Tibial nerve (tissue), 4 donors: ENCODE results near the gene FAM124B. TPM values are rescaled to one million over a fixed set of nuclear protein-coding genes. Genes with fewer than 3 reads are reported as not detected.

Source experiments
- DNase-seq, 2 donors: peaks; one replicate each; pipeline ENCODE4 v3.0.0-alpha.2; 2019; ENCODE audit warnings: low spot score in 2 of 2
- H3K27ac ChIP-seq, 4 donors: fragments of 200-600 bp; sonication (generic) in 3 of 4; one replicate each; pipeline ENCODE4 v1.5.1; 2017 to 2019; ENCODE audit warnings: mild to moderate bottlenecking in 1 of 4
- H3K27me3 ChIP-seq, 2 donors: fragments of 200-600 bp; sonication (generic) in 1 of 2; one replicate each; pipeline versions ENCODE4 v1.5.1 to v1.6.0; 2017 to 2019
- H3K36me3 ChIP-seq, 3 donors: fragments of 200-600 bp; sonication (generic); one replicate each; pipeline ENCODE4 v1.5.1; 2018 to 2019
- H3K4me1 ChIP-seq, 4 donors: fragments of 200-600 bp; sonication (generic) in 3 of 4; one replicate each; pipeline ENCODE4 v1.5.1; 2017 to 2019
- H3K4me3 ChIP-seq, 4 donors: fragments of 200-600 bp; sonication (generic) in 3 of 4; one replicate each; pipeline ENCODE4 v1.5.1; 2017 to 2019; ENCODE audit warnings: mild to moderate bottlenecking in 1 of 4, moderate library complexity in 1 of 4
- H3K9me3 ChIP-seq, 4 donors: fragments of 200-600 bp; sonication (generic) in 3 of 4; one replicate each; pipeline ENCODE4 v1.5.1; 2017 to 2019
- CTCF ChIP-seq, 5 experiments: fragments of 200-600 bp in 3 of 5; fragments of 450-650 bp in 2 of 5; sonication (generic) in 3 of 5; IDR thresholded peaks; one replicate each; pipeline ENCODE4 v1.5.1; 2016 to 2019; ENCODE audit warnings: antibody characterized with exemption in 5 of 5, mild to moderate bottlenecking in 3 of 5, moderate library complexity in 2 of 5
- EP300 ChIP-seq, 2 donors: sonication (generic); formaldehyde crosslinking; IDR thresholded peaks; one replicate each; pipeline ENCODE4 v1.6.1; 2017; ENCODE audit warnings: antibody characterized with exemption in 2 of 2, mild to moderate bottlenecking in 1 of 2
- POLR2A ChIP-seq, 2 donors: fragments of 450-650 bp; IDR thresholded peaks; one replicate each; pipeline ENCODE4 v1.6.1; 2017; ENCODE audit warnings: antibody characterized with exemption in 2 of 2, mild to moderate bottlenecking in 2 of 2, moderate library complexity in 2 of 2
- WGBS, 2 donors: methylation state at CpG; one replicate each; pipeline ENCODE4 v1.1.5; 2018; 5-methylcytosine and 5-hydroxymethylcytosine counted together
- total RNA-seq, 4 donors: library from RNA; depleted of rRNA; stranded (reverse); fragments of >200 nt; gene quantifications; one replicate each; pipeline ENCODE4 v1.1.0, GENCODE V29; 2016

The FAM124B gene
- total RNA-seq, 4 donors from 2014 or later = 0.84 to 12.3 (median 5.9) TPM

DNA sequence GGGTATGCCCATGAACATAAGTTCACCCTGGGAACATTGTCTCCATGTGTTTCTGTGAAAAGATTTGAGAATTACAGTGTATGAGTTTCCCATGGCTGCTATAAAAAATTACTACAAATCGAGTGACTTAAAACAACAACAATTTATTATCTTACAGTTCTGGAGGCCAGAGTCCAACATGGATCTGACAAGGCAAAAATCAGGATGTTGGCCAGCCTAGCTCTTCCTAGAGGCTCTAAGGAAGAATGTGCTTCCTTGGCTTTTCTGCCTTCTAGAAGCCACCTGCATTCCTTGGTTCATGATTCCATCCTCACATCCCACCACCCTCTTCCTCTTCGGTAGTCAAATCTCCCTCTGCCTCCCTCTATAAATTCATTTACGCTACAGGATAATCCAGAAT, 38.6 kb downstream of the FAM124B start:
- no peaks in the 10 kb centered on the region for H3K27me3 ChIP-seq
- WGBS, 2 donors = 83 to 90% methylated on average over 3 of the region's 3 CpGs
- no peaks in the 10 kb centered on the region for H3K36me3 ChIP-seq
- no peak for DNase-seq
- no peak overlapping the region for H3K27ac ChIP-seq
- no peaks in the 10 kb centered on the region for H3K4me1 ChIP-seq
- TF ChIP-seq POLR2A (IDR thresholded peaks at IDR 0.05) = no peak
- no peak for TF ChIP-seq EP300 (IDR thresholded peaks at IDR 0.05)
- no peak for TF ChIP-seq CTCF (IDR thresholded peaks at IDR 0.05)
- H3K4me3 ChIP-seq = no peak overlapping the region
- no peaks in the 10 kb centered on the region for H3K9me3 ChIP-seq

- no peak overlapping the region for H3K27ac ChIP-seq
- DNase-seq = no peak
- H3K4me1 ChIP-seq = no peaks in the 10 kb centered on the region
- TF ChIP-seq EP300 (IDR thresholded peaks at IDR 0.05) (no peak), POLR2A (IDR thresholded peaks at IDR 0.05) (no peak), CTCF (IDR thresholded peaks at IDR 0.05) (no peak)
- no peak overlapping the region for H3K4me3 ChIP-seq
- H3K27me3 ChIP-seq = no peaks in the 10 kb centered on the region
- no peaks in the 10 kb centered on the region for H3K9me3 ChIP-seq
- no peaks in the 10 kb centered on the region for H3K36me3 ChIP-seq
- 87 to 96% methylated on average over 1 of the region's 1 CpG for WGBS, 2 donors
These were observed 39.8 kb downstream of the FAM124B start for GRCh38 chr2:224362094-224362493.

- 57 to 59% methylated on average over 3 of the region's 3 CpGs for WGBS, 2 donors
- Histone ChIP-seq H3K4me3 (no peak overlapping the region), H3K27ac (no peak overlapping the region), H3K9me3 (no peaks in the 10 kb centered on the region), H3K4me1 (no peaks in the 10 kb centered on the region), H3K27me3 (no peaks in the 10 kb centered on the region), H3K36me3 (no peaks in the 10 kb centered on the region)
- DNase-seq = no peak
- TF ChIP-seq POLR2A (IDR thresholded peaks at IDR 0.05) (no peak), EP300 (IDR thresholded peaks at IDR 0.05) (no peak), CTCF (IDR thresholded peaks at IDR 0.05) (no peak)
These were observed 41.1 kb downstream of the FAM124B start for GRCh38 chr2:224360801-224361251.

- Histone ChIP-seq H3K4me3 (no peak overlapping the region), H3K27ac (no peak overlapping the region), H3K4me1 (peaks cover 0 to 8% (median 0%) of the 10 kb centered on the region in 4 donors), H3K9me3 (no peaks in the 10 kb centered on the region), H3K27me3 (no peaks in the 10 kb centered on the region), H3K36me3 (no peaks in the 10 kb centered on the region)
- DNase-seq = no peak
- WGBS, 2 donors = 70 to 76% methylated on average over 3 of the region's 3 CpGs
- TF ChIP-seq CTCF (IDR thresholded peaks at IDR 0.05) (no peak), EP300 (IDR thresholded peaks at IDR 0.05) (no peak), POLR2A (IDR thresholded peaks at IDR 0.05) (no peak)
These were observed 42.3 kb downstream of the FAM124B start for GRCh38 chr2:224359569-224359968.

DNA sequence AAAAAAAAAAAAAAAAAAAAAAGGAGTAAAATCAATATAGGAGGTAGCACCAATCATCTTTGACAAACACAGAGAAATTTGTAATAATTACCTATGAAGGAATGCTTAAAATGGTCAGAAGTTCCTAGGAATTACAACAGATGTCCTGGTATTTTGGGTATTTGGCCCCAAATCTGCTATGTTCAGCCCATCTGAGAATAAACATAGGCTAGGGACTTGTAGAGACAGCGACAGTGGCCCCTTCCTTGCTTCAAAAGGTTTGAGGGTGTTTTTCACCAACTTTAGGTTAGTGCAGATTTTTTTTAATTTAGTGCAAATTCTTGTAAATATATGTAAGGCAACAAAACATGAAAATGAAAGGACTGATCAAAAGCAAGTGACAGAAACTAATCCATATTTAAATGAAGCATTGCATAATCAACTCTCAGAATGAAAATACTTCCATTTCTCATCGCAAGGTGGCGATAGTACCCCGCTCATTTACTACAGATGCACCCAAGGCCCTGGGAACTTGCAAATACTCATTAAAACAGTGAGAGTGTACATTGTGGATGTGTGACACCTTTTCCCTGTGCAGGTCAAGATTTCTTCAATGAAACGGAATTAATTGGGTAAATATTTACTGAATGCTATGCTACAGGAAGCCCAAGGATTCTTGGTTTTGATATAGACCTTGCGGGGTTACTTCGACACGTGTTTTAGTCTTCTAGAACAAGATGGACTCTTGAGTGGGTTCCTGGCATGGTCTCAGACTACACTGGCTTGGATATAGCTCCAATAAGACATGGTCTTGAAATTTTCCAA, 44.6 kb downstream of the FAM124B start:
- no peaks in the 10 kb centered on the region for H3K27me3 ChIP-seq
- H3K27ac ChIP-seq = no peak overlapping the region
- TF ChIP-seq CTCF (IDR thresholded peaks at IDR 0.05) (peak; percentile 67 to 84 (median 84)), EP300 (IDR thresholded peaks at IDR 0.05) (no peak), POLR2A (IDR thresholded peaks at IDR 0.05) (no peak)
- no peaks in the 10 kb centered on the region for H3K36me3 ChIP-seq
- H3K4me3 ChIP-seq = no peak overlapping the region
- peak in 1 of 2 donors; percentile 90 for DNase-seq
- H3K9me3 ChIP-seq = no peaks in the 10 kb centered on the region
- 50% methylated on average over 8 of the region's 8 CpGs for WGBS, 2 donors
- H3K4me1 ChIP-seq = peaks cover 0 to 11% (median 0%) of the 10 kb centered on the region in 4 donors
